Measurements from ENCODE around the gene MSI2. TPM values are rescaled to one million over a fixed set of nuclear protein-coding genes. Genes with fewer than 3 reads are reported as not detected.

Gene MSI2
- total and polyA plus RNA-seq, 9 of the 15 experiments (the other 6 are each of a cell fraction or from before 2014, with no cell fraction given), result 4.6 to 61.8 (median 42.4) TPM

- POLR2A ChIA-PET, result interaction anchor here (0.9 to 1.4 kb wide), 2 partner anchors 11 to 36 kb away, joined by 3 to 4 read pairs; no protein-coding TSS in a partner anchor
- TF ChIP-seq BMI1 (IDR thresholded peaks at IDR 0.05; ENCODE audit: low read length) (no peak), XRCC5 (IDR thresholded peaks at IDR 0.05; ENCODE audit: low read depth, low read length) (no peak), ZBTB34 (CRISPR knock-in tag; IDR thresholded peaks at IDR 0.05) (no peak), ZNF518B (CRISPR knock-in tag; IDR thresholded peaks at IDR 0.05) (no peak), ZNF184 (CRISPR knock-in tag; IDR thresholded peaks at IDR 0.05) (no peak), JUNB (CRISPR knock-in tag; conservative IDR thresholded peaks at IDR 0.05) (no peak), LEF1 (IDR thresholded peaks at IDR 0.05) (no peak)
- TF ChIP-seq, protein P1, sequence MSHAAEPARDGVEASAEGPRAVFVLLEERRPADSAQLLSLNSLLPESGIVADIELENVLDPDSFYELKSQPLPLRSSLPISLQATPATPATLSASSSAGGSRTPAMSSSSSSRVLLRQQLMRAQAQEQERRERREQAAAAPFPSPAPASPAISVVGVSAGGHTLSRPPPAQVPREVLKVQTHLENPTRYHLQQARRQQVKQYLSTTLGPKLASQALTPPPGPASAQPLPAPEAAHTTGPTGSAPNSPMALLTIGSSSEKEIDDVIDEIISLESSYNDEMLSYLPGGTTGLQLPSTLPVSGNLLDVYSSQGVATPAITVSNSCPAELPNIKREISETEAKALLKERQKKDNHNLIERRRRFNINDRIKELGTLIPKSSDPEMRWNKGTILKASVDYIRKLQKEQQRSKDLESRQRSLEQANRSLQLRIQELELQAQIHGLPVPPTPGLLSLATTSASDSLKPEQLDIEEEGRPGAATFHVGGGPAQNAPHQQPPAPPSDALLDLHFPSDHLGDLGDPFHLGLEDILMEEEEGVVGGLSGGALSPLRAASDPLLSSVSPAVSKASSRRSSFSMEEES (CRISPR knock-in tag; IDR thresholded peaks at IDR 0.05), result no peak
- TF ChIP-seq, protein P2, sequence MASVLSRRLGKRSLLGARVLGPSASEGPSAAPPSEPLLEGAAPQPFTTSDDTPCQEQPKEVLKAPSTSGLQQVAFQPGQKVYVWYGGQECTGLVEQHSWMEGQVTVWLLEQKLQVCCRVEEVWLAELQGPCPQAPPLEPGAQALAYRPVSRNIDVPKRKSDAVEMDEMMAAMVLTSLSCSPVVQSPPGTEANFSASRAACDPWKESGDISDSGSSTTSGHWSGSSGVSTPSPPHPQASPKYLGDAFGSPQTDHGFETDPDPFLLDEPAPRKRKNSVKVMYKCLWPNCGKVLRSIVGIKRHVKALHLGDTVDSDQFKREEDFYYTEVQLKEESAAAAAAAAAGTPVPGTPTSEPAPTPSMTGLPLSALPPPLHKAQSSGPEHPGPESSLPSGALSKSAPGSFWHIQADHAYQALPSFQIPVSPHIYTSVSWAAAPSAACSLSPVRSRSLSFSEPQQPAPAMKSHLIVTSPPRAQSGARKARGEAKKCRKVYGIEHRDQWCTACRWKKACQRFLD (CRISPR knock-in tag; IDR thresholded peaks at IDR 0.05), result no peak
- TF ChIP-seq, protein P3, sequence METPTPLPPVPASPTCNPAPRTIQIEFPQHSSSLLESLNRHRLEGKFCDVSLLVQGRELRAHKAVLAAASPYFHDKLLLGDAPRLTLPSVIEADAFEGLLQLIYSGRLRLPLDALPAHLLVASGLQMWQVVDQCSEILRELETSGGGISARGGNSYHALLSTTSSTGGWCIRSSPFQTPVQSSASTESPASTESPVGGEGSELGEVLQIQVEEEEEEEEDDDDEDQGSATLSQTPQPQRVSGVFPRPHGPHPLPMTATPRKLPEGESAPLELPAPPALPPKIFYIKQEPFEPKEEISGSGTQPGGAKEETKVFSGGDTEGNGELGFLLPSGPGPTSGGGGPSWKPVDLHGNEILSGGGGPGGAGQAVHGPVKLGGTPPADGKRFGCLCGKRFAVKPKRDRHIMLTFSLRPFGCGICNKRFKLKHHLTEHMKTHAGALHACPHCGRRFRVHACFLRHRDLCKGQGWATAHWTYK (CRISPR knock-in tag; IDR thresholded peaks at IDR 0.05), result no peak
Observed at GRCh38 chr17:57329380-57330214, 73.3 kb downstream of the MSI2 start.

More at GRCh38 chr17:57329380-57330214, 73.3 kb downstream of the MSI2 start:
- in situ Hi-C loops (cut with MboI) (no loop called here), intact Hi-C loops (cut with micrococcal nuclease) (no loop called here)
- Histone ChIP-seq H4K20me1 (replicated peaks; ENCODE audit: control insufficient read depth, insufficient read depth, low read length) (peaks cover 6% of the 10 kb centered on the region; the same call in 1 of the 2 replicates), H3K9ac (ENCODE audit: insufficient read depth in 1 of 2, low read depth in 2 of 2, low read length in 2 of 2) (0 out of 4 replicates have a peak overlapping the region, but pooled peaks of 1 of the 2 experiments have one; percentile 29), H3K4me3 (no peak overlapping the region), H3K9me3 (replicated peaks; ENCODE audit: control insufficient read depth, insufficient read depth, low read depth, low read length) (no peaks in the 10 kb centered on the region), H3K4me1 (replicated peaks in 1 of 2; ENCODE audit: control insufficient read depth in 2 of 2, insufficient read depth in 2 of 2, low read length in 2 of 2) (peaks cover 0 to 15% of the 10 kb centered on the region in 2 experiments; a peak in 4 of 5 replicates), H2AFZ (ENCODE audit: low read depth, low read length) (no peak overlapping the region), H3K79me2 (ENCODE audit: control insufficient read depth, insufficient read depth, low read length) (peaks cover 23% of the 10 kb centered on the region), H3K27ac (ENCODE audit: extremely low read depth, low read depth, low read length) (no peak overlapping the region), H3K27me3 (ENCODE audit: control insufficient read depth in 2 of 2, insufficient read depth in 2 of 2, low read length in 2 of 2) (no peaks in the 10 kb centered on the region), H3K36me3 (ENCODE audit: control insufficient read depth, insufficient read depth, low read length) (peaks cover 3% of the 10 kb centered on the region; the same call in 1 of the 3 replicates), H3K4me2 (ENCODE audit: insufficient read depth, low read length) (no peak overlapping the region), H3K9me1 (ENCODE audit: control insufficient read depth, insufficient read depth, low read length) (no peaks in the 10 kb centered on the region)
- FAIRE-seq (no peak), ATAC-seq (peak; percentile 31; the same call in 1 of the 3 replicates), DNase-seq (ENCODE audit: extremely low read depth in 1 of 4, low spot score in 3 of 4) (peak in 1 of 4 experiments; percentile 15)
- no TSS peak for BruUV-seq (replicated peaks)
- WGBS (ENCODE audit: insufficient coverage, low coverage, missing lambda C conversion rate), result 42% methylated on average over 7 of the region's 9 CpGs
- CTCF ChIA-PET (ENCODE audit: low intra/inter-chr PET ratio), result no interaction called here

Measured in K562 (cell line).